GM23338 (cell line): ENCODE data around the gene RADIL.

Source experiments
- EZH2 ChIP-seq: fragments of 200-600 bp; sonication (generic); IDR thresholded peaks from one replicate; pipeline ENCODE4 v1.8.0; 2017; ENCODE audit warnings: antibody characterized with exemption, mild to moderate bottlenecking, low read depth; ENCODE audit not compliant: unreplicated experiment
- JUNB ChIP-seq: IDR thresholded peaks from one replicate; pipeline ENCODE4 v1.6.1; 2016; ENCODE audit warnings: antibody characterized with exemption; ENCODE audit not compliant: unreplicated experiment
- NANOG ChIP-seq: IDR thresholded peaks from 2 replicates; pipeline ENCODE4 v1.6.1; 2016; ENCODE audit warnings: antibody characterized with exemption, borderline replicate concordance
- POLR2AphosphoS5 ChIP-seq: IDR thresholded peaks from 2 replicates; pipeline ENCODE4 v1.6.1; 2016; ENCODE audit warnings: antibody characterized with exemption, low read depth
- ZNF114 ChIP-seq: fragments of 250-450 bp; sonication (Bioruptor Pico); IDR thresholded peaks from 2 replicates; pipeline ENCODE4 v1.5.0; 2020; ENCODE audit warnings: mild to moderate bottlenecking, moderate library complexity
- TF ChIP-seq, protein P1 (sequence below), 2 experiments: fragments of 200-600 bp in 1 of 2; sonication (generic) in 1 of 2; conservative IDR thresholded peaks; 2 replicates each; pipeline versions ENCODE4 v1.5.1 to v1.6.1; 2016 to 2017; ENCODE audit warnings: antibody characterized with exemption in 2 of 2, low read depth in 2 of 2, mild to moderate bottlenecking in 2 of 2, moderate library complexity in 1 of 2

DNA sequence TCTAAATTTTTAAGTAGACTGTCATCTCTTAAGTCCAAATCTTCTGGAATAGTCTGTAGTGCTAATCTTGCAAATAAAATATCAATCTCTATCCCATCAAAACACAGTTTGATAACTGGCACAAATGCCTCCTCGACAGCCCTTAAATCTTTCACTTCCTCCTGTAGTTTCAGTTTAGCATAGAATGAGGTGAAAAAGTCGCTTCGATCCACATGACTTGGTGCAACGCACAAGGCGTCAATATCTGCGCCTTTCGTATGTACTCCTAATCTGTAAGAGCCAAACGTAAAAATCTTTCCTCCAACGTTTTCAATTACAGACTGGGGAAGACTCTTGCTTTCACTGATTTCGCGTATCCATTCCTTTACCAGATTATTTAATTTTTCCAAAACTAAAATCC is 22.3 kb downstream of the RADIL start:
- TF ChIP-seq ZNF114 (CRISPR knock-in tag): no peak
- TF ChIP-seq, protein P1, sequence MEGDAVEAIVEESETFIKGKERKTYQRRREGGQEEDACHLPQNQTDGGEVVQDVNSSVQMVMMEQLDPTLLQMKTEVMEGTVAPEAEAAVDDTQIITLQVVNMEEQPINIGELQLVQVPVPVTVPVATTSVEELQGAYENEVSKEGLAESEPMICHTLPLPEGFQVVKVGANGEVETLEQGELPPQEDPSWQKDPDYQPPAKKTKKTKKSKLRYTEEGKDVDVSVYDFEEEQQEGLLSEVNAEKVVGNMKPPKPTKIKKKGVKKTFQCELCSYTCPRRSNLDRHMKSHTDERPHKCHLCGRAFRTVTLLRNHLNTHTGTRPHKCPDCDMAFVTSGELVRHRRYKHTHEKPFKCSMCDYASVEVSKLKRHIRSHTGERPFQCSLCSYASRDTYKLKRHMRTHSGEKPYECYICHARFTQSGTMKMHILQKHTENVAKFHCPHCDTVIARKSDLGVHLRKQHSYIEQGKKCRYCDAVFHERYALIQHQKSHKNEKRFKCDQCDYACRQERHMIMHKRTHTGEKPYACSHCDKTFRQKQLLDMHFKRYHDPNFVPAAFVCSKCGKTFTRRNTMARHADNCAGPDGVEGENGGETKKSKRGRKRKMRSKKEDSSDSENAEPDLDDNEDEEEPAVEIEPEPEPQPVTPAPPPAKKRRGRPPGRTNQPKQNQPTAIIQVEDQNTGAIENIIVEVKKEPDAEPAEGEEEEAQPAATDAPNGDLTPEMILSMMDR (conservative IDR thresholded peaks at IDR 0.05; ENCODE audit: low read depth in 2 of 2): no peak
- TF ChIP-seq EZH2: no peak
- TF ChIP-seq JUNB: no peak
- no peak for TF ChIP-seq NANOG
- no peak for TF ChIP-seq POLR2AphosphoS5
